Endothelial cell of umbilical vein (primary cell): ENCODE data around the gene UST. TPM values are rescaled to one million over a fixed set of nuclear protein-coding genes. Genes with fewer than 3 reads are reported as not detected.

Source experiments
- BruUV-seq: library from RNA; stranded (reverse); fragments of 400-500 nt; replicated peaks from 2 replicates; lab custom pipeline; 2021; lab: Mats Ljungman, UMichigan
- CTCF ChIA-PET: fragments of 300-600, 350-600 bp; sonication (Branson Sonifier 250); formaldehyde crosslinking; loops from one replicate; lab custom pipeline; 2021; ENCODE audit warnings: antibody characterized with exemption, inconsistent platforms; lab: Charles Lee
- POLR2A ChIA-PET: fragments of 300-600, 350-600 bp; sonication (Branson Sonifier 250); formaldehyde crosslinking; loops from one replicate; lab custom pipeline; 2021; ENCODE audit warnings: antibody characterized with exemption, inconsistent platforms; lab: Charles Lee
- DNase-seq: peaks from one replicate; pipeline ENCODE4 v3.0.0-alpha.2; 2011; ENCODE audit warnings: low read depth, low spot score
- FAIRE-seq: peaks from 2 replicates; lab custom pipeline; 2011; peaks lifted over from hg19 to GRCh38; lab: Jason Lieb, UNC
- H2AFZ ChIP-seq: 2 replicates; pipeline ENCODE4 v1.6.0; 2012; ENCODE audit warnings: low read depth, low read length, control low read depth, inconsistent platforms
- H3K27ac ChIP-seq: 2 replicates; pipeline ENCODE4 v1.5.1; 2011; ENCODE audit warnings: low read depth, mild to moderate bottlenecking, control low read depth, low read length, moderate library complexity; ENCODE audit not compliant: insufficient read depth
- H3K27me3 ChIP-seq, 2 experiments: 2 replicates each; pipeline versions ENCODE4 v1.6.0 to v1.6.1; 2011; ENCODE audit warnings: low read length in 2 of 2, mixed read lengths in 1 of 2; ENCODE audit not compliant: control insufficient read depth in 2 of 2, insufficient read depth in 2 of 2
- H3K36me3 ChIP-seq, 2 experiments: 2 replicates in 1 of 2; 3 replicates in 1 of 2; pipeline ENCODE4 v1.5.1; 2011; ENCODE audit warnings: low read length in 2 of 2, mild to moderate bottlenecking in 1 of 2, moderate library complexity in 1 of 2; ENCODE audit not compliant: control insufficient read depth in 2 of 2, insufficient read depth in 2 of 2; ENCODE audit errors: extremely low read depth in 1 of 2
- H3K4me1 ChIP-seq: 3 replicates; pipeline ENCODE4 v1.5.1; 2011; ENCODE audit warnings: mild to moderate bottlenecking, low read length; ENCODE audit not compliant: control insufficient read depth, insufficient read depth; ENCODE audit errors: extremely low read depth
- H3K4me2 ChIP-seq: 2 replicates; pipeline ENCODE4 v1.6.1; 2011; ENCODE audit warnings: low read length, control low read depth, mixed read lengths; ENCODE audit not compliant: insufficient read depth
- H3K4me3 ChIP-seq, 3 experiments: fragments of 200-600 bp in 1 of 3; sonication (generic), shearing (Covaris generic) in 1 of 3; replicated peaks in 1 of 3; 2 replicates each; pipeline ENCODE4 v1.5.1; 2011 to 2016; ENCODE audit warnings: control low read depth in 3 of 3, low read length in 3 of 3, mild to moderate bottlenecking in 2 of 3, inconsistent platforms in 1 of 3, low read depth in 1 of 3, moderate library complexity in 1 of 3; ENCODE audit not compliant: insufficient read depth in 1 of 3
- H3K79me2 ChIP-seq: 2 replicates; pipeline ENCODE4 v1.6.0; 2012; ENCODE audit warnings: low read length, inconsistent platforms; ENCODE audit not compliant: control insufficient read depth, insufficient read depth
- H3K9ac ChIP-seq: replicated peaks from 2 replicates; pipeline ENCODE3; 2011; ENCODE audit warnings: low read length, control low read depth; ENCODE audit not compliant: insufficient read depth; ENCODE audit errors: extremely low read depth
- H3K9me1 ChIP-seq: replicated peaks from 3 replicates; pipeline ENCODE4 v1.6.0; 2011; ENCODE audit warnings: mild to moderate bottlenecking, low read length; ENCODE audit not compliant: control insufficient read depth, insufficient read depth; ENCODE audit errors: extremely low read depth
- H3K9me3 ChIP-seq: replicated peaks from 2 replicates; pipeline ENCODE4 v1.5.1; 2012; ENCODE audit warnings: low read length, inconsistent platforms; ENCODE audit not compliant: control insufficient read depth, insufficient read depth
- H4K20me1 ChIP-seq: replicated peaks from 2 replicates; pipeline ENCODE3; 2011; ENCODE audit warnings: mild to moderate bottlenecking, low read length; ENCODE audit not compliant: control insufficient read depth, insufficient read depth; ENCODE audit errors: extremely low read depth
- CTCF ChIP-seq, 2 donors: IDR thresholded peaks; 1 replicate in 1 of 2; 2 replicates in 1 of 2; pipeline ENCODE4 v1.5.1; 2011; ENCODE audit warnings: low read length in 2 of 2, mild to moderate bottlenecking in 2 of 2, moderate library complexity in 2 of 2, control low read depth in 1 of 2, inconsistent platforms in 1 of 2, low read depth in 1 of 2; ENCODE audit not compliant: insufficient read depth in 1 of 2; ENCODE audit errors: extremely low read depth in 1 of 2
- FOS ChIP-seq: IDR thresholded peaks from 2 replicates; pipeline ENCODE4 v1.6.1; 2011; ENCODE audit warnings: mild to moderate bottlenecking, low read length, moderate library complexity, borderline replicate concordance; ENCODE audit not compliant: insufficient read depth
- GATA2 ChIP-seq: IDR thresholded peaks from 2 replicates; pipeline ENCODE4 v1.7.0; 2011; ENCODE audit warnings: low read depth, mild to moderate bottlenecking, moderate library complexity, mixed read lengths, low read length; ENCODE audit not compliant: insufficient read length, insufficient read depth
- JUN ChIP-seq: IDR thresholded peaks from 2 replicates; pipeline ENCODE4 v1.6.1; 2011; ENCODE audit warnings: borderline replicate concordance, low read depth; ENCODE audit not compliant: insufficient read length, insufficient read depth
- MAX ChIP-seq: IDR thresholded peaks from 2 replicates; pipeline ENCODE4 v1.6.1; 2011; ENCODE audit not compliant: insufficient read depth, insufficient read length
- MYC ChIP-seq: IDR thresholded peaks from one replicate; pipeline ENCODE4 v1.6.1; 2011; ENCODE audit warnings: mild to moderate bottlenecking, low read depth, low read length
- POLR2AphosphoS5 ChIP-seq: IDR thresholded peaks from 2 replicates; pipeline ENCODE4 v1.6.1; 2012; ENCODE audit warnings: low read depth, mild to moderate bottlenecking, control low read depth, low read length, moderate library complexity; ENCODE audit not compliant: insufficient read depth
- dilution Hi-C: fragments of 300-500 bp; cut with MboI; formaldehyde crosslinking; loops from one replicate; pipeline ENCODE4 v1.15.0; 2019; ENCODE audit warnings: low sequenced_read_pairs; ENCODE audit not compliant: extremely low pct_ligation_motif_present
- intact Hi-C: fragments of 100-400 bp; cut with micrococcal nuclease; formaldehyde crosslinking; loops from one replicate; pipeline ENCODE4 v1.10.0; 2022
- polyA plus RNA-seq, 4 experiments: library from polyadenylated mRNA; depleted of rRNA in 3 of 4; stranded (reverse) in 3 of 4; unstranded in 1 of 4; fragments of >200 nt; gene quantifications; 2 replicates each; pipeline versions ENCODE4 v1.2.1 to v1.2.3, GENCODE V29; 2011 to 2012; ENCODE audit warnings: missing spikeins in 1 of 4
- total RNA-seq: library from RNA; stranded (reverse); gene quantifications from 2 replicates; pipeline ENCODE4 v1.2.3, GENCODE V29; 2021

The UST gene
- total and polyA plus RNA-seq, 2 donors (not counting 3 experiments of a cell fraction or from before 2014, with no cell fraction given), result 0.26 to 0.84 TPM

- H3K9ac ChIP-seq, result no peak overlapping the region
- no peaks in the 10 kb centered on the region for H3K9me3 ChIP-seq
- DNase-seq, result no peak
- POLR2A ChIA-PET, result no interaction called here
- no peak overlapping the region for H2AFZ ChIP-seq
- no peaks in the 10 kb centered on the region for H3K9me1 ChIP-seq
- no peak overlapping the region for H3K4me3 ChIP-seq
- CTCF ChIA-PET, result interaction anchor here (1.0 kb wide), 1 partner anchor 25 kb away, joined by 3 read pairs; no protein-coding TSS in a partner anchor
- intact Hi-C loops (no loop called here), dilution Hi-C loops (no loop called here)
- no TSS peak for BruUV-seq
- peak; percentile 4 for TF ChIP-seq FOS
- TF ChIP-seq GATA2, result no peak
- no peak for TF ChIP-seq MYC
- TF ChIP-seq JUN, result no peak
- TF ChIP-seq POLR2AphosphoS5, result no peak
- TF ChIP-seq CTCF (IDR thresholded peaks at IDR 0.05; ENCODE audit: extremely low read depth in 1 of 2, insufficient read depth in 1 of 2, low read depth in 1 of 2, low read length in 2 of 2), result no peak
- no peak for TF ChIP-seq MAX
- no peak overlapping the region for H3K4me2 ChIP-seq
- H3K36me3 ChIP-seq, result no peaks in the 10 kb centered on the region
- no peaks in the 10 kb centered on the region for H3K27me3 ChIP-seq
- FAIRE-seq, result no peak
- no peak overlapping the region for H3K27ac ChIP-seq
- no peaks in the 10 kb centered on the region for H3K79me2 ChIP-seq
- no peaks in the 10 kb centered on the region for H3K4me1 ChIP-seq
- no peaks in the 10 kb centered on the region for H4K20me1 ChIP-seq
These were observed 29.8 kb downstream of the UST start for GRCh38 chr6:148776321-148777308.
